Parathyroid adenoma (tissue), 2 donors: ENCODE measurements around the gene PLXNC1.

ENCODE experiments used
- H2AFZ ChIP-seq: fragments of 300-600 bp; sonication (generic); one replicate; pipeline ENCODE4 v1.7.0; 2017; ENCODE audit warnings: antibody characterized with exemption, mild to moderate bottlenecking
- H3K27ac ChIP-seq: fragments of 300-600 bp; sonication (generic); one replicate; pipeline ENCODE4 v1.7.0; 2017
- H3K27me3 ChIP-seq: fragments of 300-600 bp; sonication (generic); one replicate; pipeline ENCODE4 v1.7.0; 2017; ENCODE audit warnings: low read length; ENCODE audit not compliant: control insufficient read depth, insufficient read depth
- H3K36me3 ChIP-seq: fragments of 300-600 bp; sonication (generic); one replicate; pipeline ENCODE4 v1.7.0; 2017; ENCODE audit warnings: low read length; ENCODE audit not compliant: control insufficient read depth, insufficient read depth
- H3K4me1 ChIP-seq: fragments of 300-600 bp; sonication (generic); one replicate; pipeline ENCODE4 v1.7.0; 2017; ENCODE audit warnings: control low read depth
- H3K4me2 ChIP-seq: fragments of 300-600 bp; sonication (generic); one replicate; pipeline ENCODE4 v1.7.0; 2017; ENCODE audit warnings: low read length
- H3K4me3 ChIP-seq: fragments of 300-600 bp; sonication (generic); one replicate; pipeline ENCODE4 v1.7.0; 2017; ENCODE audit warnings: low read depth, low read length
- H3K79me2 ChIP-seq: fragments of 300-600 bp; sonication (generic); one replicate; pipeline ENCODE4 v1.7.0; 2017; ENCODE audit warnings: control low read depth
- H3K9ac ChIP-seq: fragments of 300-600 bp; sonication (generic); one replicate; pipeline ENCODE4 v1.7.0; 2017; ENCODE audit warnings: mild to moderate bottlenecking
- H3K9me3 ChIP-seq: fragments of 300-600 bp; sonication (generic); one replicate; pipeline ENCODE4 v1.7.0; 2017; ENCODE audit warnings: low read length; ENCODE audit not compliant: control insufficient read depth
- TF ChIP-seq, protein P1 (sequence below): fragments of 300-600 bp; sonication (generic); IDR thresholded peaks from one replicate; pipeline ENCODE4 v1.7.0; 2017; ENCODE audit warnings: antibody characterized with exemption, mild to moderate bottlenecking
- donor health status: primary hyperparathyroidism.

Gene PLXNC1

DNA sequence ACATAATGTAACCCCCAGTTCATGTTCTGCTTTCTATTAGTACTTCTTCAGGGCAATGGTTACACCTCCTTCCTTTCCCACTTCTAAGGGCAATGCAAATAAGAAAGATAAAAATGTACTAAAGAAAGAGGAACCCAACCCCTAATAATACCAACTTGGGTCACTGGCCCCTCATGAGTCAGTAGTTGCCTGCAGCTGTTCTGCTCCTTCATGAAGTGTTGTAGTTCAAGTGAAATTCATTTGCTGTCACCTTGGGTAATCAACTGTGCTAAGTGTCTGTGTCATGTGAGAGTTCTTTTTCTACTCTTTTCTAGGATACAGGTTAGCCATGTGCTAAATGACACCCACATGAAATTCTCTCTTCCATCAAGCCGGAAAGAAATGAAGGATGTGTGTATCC, 91.8 kb downstream of the PLXNC1 start:
- Histone ChIP-seq H3K4me2 (no peak overlapping the region), H3K9ac (no peak overlapping the region), H3K36me3 (no peaks in the 10 kb centered on the region), H3K9me3 (no peaks in the 10 kb centered on the region), H3K4me1 (no peaks in the 10 kb centered on the region), H2AFZ (no peak overlapping the region), H3K79me2 (no peaks in the 10 kb centered on the region), H3K27me3 (no peaks in the 10 kb centered on the region), H3K27ac (no peak overlapping the region), H3K4me3 (no peak overlapping the region)
- TF ChIP-seq, protein P1, sequence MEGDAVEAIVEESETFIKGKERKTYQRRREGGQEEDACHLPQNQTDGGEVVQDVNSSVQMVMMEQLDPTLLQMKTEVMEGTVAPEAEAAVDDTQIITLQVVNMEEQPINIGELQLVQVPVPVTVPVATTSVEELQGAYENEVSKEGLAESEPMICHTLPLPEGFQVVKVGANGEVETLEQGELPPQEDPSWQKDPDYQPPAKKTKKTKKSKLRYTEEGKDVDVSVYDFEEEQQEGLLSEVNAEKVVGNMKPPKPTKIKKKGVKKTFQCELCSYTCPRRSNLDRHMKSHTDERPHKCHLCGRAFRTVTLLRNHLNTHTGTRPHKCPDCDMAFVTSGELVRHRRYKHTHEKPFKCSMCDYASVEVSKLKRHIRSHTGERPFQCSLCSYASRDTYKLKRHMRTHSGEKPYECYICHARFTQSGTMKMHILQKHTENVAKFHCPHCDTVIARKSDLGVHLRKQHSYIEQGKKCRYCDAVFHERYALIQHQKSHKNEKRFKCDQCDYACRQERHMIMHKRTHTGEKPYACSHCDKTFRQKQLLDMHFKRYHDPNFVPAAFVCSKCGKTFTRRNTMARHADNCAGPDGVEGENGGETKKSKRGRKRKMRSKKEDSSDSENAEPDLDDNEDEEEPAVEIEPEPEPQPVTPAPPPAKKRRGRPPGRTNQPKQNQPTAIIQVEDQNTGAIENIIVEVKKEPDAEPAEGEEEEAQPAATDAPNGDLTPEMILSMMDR, result no peak

DNA sequence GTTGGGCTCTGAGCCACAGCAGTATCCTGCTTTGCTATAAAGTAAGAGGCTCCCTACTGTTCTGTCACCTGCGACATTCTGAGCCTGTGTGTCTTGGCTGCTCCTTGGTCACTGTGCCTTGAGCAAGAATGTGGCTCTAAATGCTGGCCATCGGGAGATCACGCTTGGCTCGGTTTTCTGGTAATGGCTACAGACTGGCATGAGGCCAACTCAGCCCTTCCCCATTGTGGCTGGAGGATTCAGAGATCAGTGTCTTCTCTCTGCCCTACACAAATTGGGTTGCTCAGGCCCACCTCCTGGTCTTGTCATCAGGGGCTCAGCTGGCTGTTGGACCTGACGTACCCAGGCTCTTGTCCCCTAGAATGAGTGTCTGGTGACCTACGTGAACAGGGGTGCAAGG, 94.5 kb downstream of the PLXNC1 start:
- H2AFZ ChIP-seq, result no peak overlapping the region
- no peaks in the 10 kb centered on the region for H3K27me3 ChIP-seq
- H3K36me3 ChIP-seq, result no peaks in the 10 kb centered on the region
- H3K27ac ChIP-seq, result no peak overlapping the region
- no peak overlapping the region for H3K9ac ChIP-seq
- no peaks in the 10 kb centered on the region for H3K4me1 ChIP-seq
- H3K9me3 ChIP-seq, result no peaks in the 10 kb centered on the region
- TF ChIP-seq, protein P1, result no peak
- no peaks in the 10 kb centered on the region for H3K79me2 ChIP-seq
- H3K4me3 ChIP-seq, result no peak overlapping the region
- no peak overlapping the region for H3K4me2 ChIP-seq

DNA sequence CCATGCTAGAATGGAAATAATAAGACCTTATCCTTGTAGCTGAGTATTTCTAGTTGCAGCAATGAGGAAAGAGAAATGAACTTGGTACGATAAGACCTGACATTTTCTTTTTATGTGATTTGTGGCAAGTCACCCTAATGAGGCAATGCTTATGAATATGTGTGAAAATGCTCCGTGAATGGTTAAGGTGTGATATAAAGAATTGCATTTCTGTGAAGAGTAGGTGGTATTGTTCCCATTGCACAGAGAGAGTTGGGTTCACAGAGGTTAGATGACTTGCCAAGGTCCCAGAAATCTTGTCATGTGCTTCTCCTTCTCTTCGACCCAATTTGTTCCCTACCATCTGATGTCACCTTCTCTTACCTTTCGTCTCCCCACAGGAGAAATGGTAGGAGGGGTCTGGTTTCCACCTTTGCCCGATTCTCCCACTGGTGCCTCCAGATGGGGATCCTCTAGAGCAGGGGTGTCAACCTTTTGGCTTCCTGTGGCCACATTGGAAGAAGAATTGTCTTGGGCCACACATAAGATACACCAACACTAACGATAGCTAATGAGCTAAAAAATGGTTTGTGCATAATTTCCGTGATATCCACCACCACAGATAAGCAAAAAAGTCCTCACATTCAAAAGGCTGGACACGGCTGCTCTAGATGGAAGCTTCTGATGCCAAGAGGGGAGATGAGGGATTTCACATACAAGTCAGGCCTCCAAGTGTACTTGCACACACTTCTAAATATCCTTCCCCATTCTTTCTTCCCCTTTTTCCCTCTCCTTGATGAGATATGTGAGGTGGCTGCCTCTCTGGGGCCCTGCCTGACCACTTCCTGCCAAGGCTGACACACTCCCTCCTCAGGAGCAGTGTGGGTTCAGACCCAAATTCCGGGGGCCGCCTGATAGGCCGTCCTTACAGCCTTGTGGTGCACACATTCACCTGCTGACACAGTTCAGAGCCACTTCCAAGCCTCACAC, 96.1 kb downstream of the PLXNC1 start:
- Histone ChIP-seq H3K9ac (no peak overlapping the region), H3K27ac (no peak overlapping the region), H3K9me3 (no peaks in the 10 kb centered on the region), H3K27me3 (no peaks in the 10 kb centered on the region), H3K4me1 (no peaks in the 10 kb centered on the region), H2AFZ (no peak overlapping the region), H3K4me3 (no peak overlapping the region), H3K79me2 (no peaks in the 10 kb centered on the region), H3K4me2 (no peak overlapping the region), H3K36me3 (no peaks in the 10 kb centered on the region)
- TF ChIP-seq, protein P1, result no peak

DNA sequence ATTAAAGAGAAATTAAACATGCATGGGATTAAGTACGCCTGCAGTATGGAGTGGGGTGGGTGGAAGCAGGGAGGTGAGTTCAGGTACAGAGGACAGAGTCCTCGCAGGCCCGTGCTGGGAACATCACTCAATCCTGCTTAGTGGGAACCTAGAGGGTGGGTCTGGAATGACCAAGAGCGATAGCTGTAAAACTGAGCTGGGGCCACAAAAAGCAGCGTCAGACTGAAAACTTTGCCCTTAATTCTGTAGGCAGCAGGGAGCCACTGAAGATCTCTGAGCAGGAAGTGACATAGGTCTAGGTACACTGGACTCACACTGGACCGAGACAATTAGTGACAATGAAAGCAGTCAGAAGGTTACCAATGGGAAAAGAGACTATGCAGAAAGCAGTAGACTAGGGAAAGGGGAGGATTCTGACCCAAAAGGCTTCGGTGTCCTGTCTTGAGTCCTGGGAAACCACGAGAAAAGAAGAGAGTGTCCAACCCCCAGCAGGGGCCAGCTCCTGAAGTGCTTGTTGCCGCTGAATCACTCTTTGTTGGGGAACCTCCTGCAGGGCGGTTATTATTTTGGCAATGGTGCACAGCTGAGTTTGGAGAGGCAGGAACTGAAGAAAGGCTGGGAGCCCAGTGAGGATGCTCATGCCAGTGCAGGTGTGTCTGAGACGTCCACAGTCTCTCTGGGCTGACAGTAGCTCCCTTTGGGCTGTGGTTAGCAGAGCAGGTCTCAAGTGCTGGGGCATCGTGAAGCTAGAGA, 97.4 kb downstream of the PLXNC1 start:
- H3K36me3 ChIP-seq, result no peaks in the 10 kb centered on the region
- H3K4me1 ChIP-seq, result no peaks in the 10 kb centered on the region
- no peaks in the 10 kb centered on the region for H3K9me3 ChIP-seq
- no peaks in the 10 kb centered on the region for H3K79me2 ChIP-seq
- TF ChIP-seq, protein P1, result no peak
- no peak overlapping the region for H3K27ac ChIP-seq
- H3K9ac ChIP-seq, result no peak overlapping the region
- no peak overlapping the region for H3K4me2 ChIP-seq
- no peaks in the 10 kb centered on the region for H3K27me3 ChIP-seq
- no peak overlapping the region for H2AFZ ChIP-seq
- H3K4me3 ChIP-seq, result no peak overlapping the region
